GM12875 (cell line): ENCODE data around the gene CRB3.
"Not testable (repeated sequence)": the region's sequence is repeated elsewhere in the genome, so short reads cannot be mapped to it uniquely, and the experiment has no call there.

Experiments used
- H3K4me3 ChIP-seq: one replicate; pipeline ENCODE4 v1.5.1; 2011; ENCODE audit warnings: low read depth, low read length, control low read depth
- CTCF ChIP-seq: IDR thresholded peaks from 2 replicates; pipeline ENCODE4 v1.5.1; 2011; ENCODE audit warnings: low read depth, mild to moderate bottlenecking, control low read depth, inconsistent platforms, low read length, moderate library complexity, borderline replicate concordance; ENCODE audit not compliant: insufficient read depth

CRB3 gene

GRCh38 chr19:6498294-6499036, 34.4 kb downstream of the CRB3 start:
- H3K4me3 ChIP-seq: no peak overlapping the region
- no peak for TF ChIP-seq CTCF

GRCh38 chr19:6499052-6499790, 35.1 kb downstream of the CRB3 start:
- no peak for TF ChIP-seq CTCF
- H3K4me3 ChIP-seq: no peak overlapping the region

GRCh38 chr19:6500837-6501739, 37.0 kb downstream of the CRB3 start:
- H3K4me3 ChIP-seq: no peak overlapping the region
- no peak for TF ChIP-seq CTCF

GRCh38 chr19:6501740-6502648, 37.9 kb downstream of the CRB3 start, which contains the start of gene TUBB4A:
TUBB4A (minus strand) TSS chr19:6502309; CDS start chr19:6502212, 97 bp downstream.
- peak within 1 kb of the TSS; percentile 48 for H3K4me3 ChIP-seq
- TF ChIP-seq CTCF: no peak

GRCh38 chr19:6503407-6504201, 39.5 kb downstream of the CRB3 start:
- no peak overlapping the region for H3K4me3 ChIP-seq
- no peak for TF ChIP-seq CTCF

- H3K4me3 ChIP-seq: not testable (repeated sequence)
Measured at GRCh38 chr19:6508028-6508771, 44.1 kb downstream of the CRB3 start.
